Measurements from ENCODE around the gene BBX.
"Not testable (repeated sequence)": the region's sequence is repeated elsewhere in the genome, so short reads cannot be mapped to it uniquely, and the experiment has no call there.

BBX gene

DNA sequence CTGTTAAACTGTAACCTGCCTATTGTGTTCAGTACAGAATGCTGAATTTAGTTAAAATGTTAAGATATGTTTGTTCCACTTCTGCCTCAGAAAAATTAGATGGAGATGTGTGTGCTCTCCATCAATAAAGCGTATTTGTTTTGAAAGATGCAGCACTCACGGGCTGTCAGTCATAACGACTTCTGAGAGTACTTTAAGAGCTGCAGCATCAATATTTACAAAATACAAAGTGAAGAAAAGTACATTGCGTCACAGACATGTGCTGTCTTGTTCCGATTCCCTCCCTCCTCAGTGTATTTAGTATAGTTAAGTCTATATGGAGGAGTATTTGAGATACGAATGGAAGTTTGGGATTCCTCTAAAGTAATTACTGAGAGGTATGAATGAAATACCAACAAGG lies 166.6 kb downstream of the BBX start:
- DNase-seq, result no peak

DNA sequence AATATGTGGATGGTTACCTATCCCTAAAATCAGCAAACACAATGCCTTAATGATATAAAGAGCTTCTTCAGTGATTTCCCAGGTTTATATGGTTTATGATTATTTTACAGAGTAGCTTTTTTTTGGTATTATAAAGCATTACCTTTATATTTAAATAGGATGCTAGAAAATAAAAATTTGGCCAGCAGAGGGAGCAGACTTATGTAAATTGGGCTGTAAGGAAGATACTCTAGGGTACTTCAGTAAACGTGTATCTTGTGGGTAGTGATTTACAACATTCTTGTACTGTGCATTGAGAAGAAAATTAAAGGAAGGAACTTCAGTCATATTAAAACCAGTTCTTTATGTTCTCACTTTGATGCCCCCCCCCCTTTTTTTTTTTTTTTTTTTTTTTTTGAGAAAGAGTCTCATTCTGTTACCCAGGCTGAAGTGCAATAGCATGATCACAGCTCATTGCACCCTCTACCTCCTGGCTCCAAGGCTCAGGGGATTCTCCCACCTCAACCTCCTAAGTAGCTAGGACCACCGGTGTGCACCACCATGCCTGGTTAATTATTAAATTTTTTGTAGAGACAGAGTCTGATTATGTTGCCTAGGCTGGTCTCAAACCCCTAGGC lies 167.9 kb downstream of the BBX start:
- DNase-seq, result peak; percentile 27

- not testable (repeated sequence) for DNase-seq
These were observed 169.2 kb downstream of the BBX start for GRCh38 chr3:107691984-107692383.

DNA sequence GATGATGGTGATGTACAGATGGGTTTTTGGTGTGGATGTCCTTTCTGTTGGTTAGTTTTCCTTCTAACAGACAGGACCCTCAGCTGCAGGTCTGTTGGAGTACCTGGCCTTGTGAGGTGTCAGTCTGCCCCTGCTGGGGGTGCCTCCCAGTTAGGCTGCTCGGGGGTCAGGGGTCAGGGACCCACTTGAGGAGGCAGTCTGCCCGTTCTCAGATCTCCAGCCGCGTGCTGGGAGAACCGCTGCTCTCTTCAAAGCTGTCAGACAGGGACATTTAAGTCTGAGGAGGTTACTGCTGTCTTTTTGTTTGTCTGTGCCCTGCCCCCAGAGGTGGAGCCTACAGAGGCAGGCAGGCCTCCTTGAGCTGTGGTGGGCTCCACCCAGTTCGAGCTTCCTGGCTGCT lies 174.6 kb downstream of the BBX start:
- not testable (repeated sequence) for DNase-seq

GRCh38 chr3:107697855-107698254 lies 175.1 kb downstream of the BBX start:
- DNase-seq, result not testable (repeated sequence)

DNA sequence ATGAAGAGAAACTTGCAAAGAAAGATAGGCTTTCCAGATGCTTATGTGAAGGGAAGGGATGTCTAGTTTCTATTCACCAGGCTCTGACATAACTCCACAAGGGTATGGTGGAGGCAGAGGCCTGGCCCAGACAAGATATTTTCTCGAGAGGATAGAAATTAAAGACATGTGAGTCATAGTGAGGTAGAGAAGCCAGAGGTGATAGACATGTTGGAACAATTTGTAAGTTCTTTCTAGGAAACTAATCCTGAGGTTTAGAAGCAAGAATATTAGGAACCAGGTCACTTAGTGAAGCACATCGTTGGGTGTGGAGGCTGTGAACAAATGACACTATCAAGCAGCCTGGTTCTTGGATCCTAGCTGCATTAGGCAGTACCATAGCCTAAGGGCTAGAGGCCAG lies 176.9 kb downstream of the BBX start:
- DNase-seq, result no peak

- DNase-seq, result no peak
These were observed 178.5 kb downstream of the BBX start for GRCh38 chr3:107701299-107701698.

- DNase-seq, result no peak
These were observed 181.7 kb downstream of the BBX start for GRCh38 chr3:107704477-107704876.

DNA sequence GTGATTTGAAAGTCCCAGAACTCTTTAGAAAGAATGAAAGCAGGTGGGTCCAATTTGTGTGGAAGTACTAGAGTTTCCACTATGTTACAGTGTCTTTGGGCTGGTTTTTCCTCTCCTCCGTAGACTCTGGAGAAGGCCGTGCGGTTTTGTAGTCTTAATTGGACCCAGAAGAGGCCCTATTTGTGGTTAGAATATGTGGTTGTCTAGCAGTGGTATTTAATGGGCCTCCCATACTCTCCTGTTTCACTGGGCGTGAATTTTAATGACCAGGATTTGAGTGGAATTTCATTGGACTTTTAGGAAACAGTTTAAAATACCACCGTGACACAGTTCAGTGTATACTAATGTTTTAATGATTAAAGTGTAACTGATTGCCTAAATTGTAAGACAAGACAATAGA lies 182.3 kb downstream of the BBX start:
- DNase-seq, result no peak

- no peak for DNase-seq
These were observed 188.1 kb downstream of the BBX start for GRCh38 chr3:107710851-107711250.

GRCh38 chr3:107716734-107717133 lies 194.0 kb downstream of the BBX start:
- no peak for DNase-seq

- DNase-seq, result no peak
These were observed 195.8 kb downstream of the BBX start for GRCh38 chr3:107718547-107718946.

DNA sequence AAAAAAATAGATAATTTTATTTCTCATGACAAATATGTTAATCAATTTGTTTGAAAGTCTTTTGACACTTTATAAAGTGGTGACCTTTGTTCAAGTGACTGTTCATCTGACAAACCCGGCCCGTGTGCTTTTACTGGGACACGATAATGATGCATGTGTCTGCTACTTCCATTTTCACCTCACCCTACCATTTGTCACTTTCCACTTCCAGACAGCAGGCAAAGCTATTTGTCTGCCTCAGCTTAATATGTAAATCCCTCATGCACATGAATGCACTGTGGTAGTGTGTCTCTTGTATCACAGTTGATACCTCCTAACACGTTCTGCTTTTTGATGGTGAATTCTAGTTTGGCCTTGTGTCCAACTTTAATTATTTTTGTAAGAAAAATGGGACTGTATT lies 204.3 kb downstream of the BBX start:
- DNase-seq, result no peak

- no peak for DNase-seq
These were observed 206.9 kb downstream of the BBX start for GRCh38 chr3:107729686-107730085.

DNA sequence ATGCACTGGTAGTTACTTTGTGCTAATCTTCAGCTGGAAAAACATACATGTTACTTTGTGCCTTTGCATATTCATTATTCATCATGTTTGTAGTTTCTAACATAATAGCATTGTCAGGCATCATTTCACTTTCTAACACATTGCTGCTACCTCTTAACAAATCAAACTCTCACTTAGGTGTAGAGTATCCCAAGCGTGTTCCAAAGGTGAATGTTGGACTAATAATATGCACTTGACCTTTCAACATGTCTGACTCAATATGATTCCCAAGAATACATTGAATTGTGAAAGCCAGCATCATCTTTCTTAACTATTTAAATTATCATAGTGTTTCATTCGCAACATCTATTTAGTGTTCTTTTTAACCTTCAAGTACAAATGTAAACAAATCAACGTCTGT lies 211.6 kb downstream of the BBX start:
- DNase-seq, result no peak

DNA sequence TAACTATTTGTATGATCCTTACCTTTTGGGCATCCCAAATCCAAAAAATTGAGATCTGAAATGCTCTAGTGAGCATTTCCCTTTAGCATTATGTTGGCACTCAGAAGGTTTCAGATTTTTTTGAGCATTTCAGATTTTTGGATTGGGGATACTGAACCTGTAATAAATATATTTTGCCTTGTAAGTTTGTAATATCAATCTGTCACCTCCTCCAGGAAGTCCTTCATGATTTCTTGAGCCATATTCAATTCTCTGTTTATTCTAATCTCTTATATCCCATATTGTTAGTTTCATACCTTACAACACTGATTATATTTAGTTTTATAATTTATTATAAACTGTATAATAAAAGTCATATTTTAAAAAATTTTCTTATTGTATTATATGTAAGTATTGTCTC lies 215.2 kb downstream of the BBX start:
- DNase-seq, result no peak

DNA sequence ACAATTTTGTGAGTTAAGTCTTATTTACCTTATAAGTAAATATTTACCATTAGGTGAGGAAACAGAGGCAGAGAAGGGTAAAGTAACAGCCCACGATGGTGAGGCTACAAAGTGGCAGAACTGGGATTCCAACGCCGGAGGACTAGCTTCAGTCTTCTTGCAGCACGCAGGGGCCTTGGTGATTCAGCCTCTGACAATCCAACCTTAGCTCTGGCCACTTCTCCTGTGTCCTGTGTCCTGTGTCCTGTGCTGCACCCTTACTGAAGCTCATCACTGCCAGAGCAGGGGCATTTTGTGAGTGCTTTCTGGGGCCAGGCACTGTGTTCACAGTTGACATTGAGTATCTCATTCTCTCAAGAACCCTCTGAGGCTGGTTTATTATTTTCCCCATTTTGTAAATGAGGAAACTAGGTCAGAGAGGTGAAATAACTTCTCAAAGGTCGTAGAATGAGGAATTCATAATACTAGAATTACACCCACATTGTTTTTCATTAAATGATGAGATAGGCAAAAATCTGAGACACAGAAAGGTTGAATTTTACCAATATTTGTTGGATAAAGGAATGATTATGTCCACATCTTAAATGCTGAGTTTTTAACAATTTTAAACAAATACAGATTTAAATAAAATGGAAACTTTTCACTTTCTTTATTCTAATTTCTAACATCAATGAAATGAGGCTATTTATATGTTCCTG lies 215.9 kb downstream of the BBX start:
- DNase-seq, result no peak

- no peak for DNase-seq
These were observed 216.5 kb downstream of the BBX start for GRCh38 chr3:107739227-107739626.

GRCh38 chr3:107740992-107741896 lies 218.5 kb downstream of the BBX start:
- no peak for DNase-seq

DNA sequence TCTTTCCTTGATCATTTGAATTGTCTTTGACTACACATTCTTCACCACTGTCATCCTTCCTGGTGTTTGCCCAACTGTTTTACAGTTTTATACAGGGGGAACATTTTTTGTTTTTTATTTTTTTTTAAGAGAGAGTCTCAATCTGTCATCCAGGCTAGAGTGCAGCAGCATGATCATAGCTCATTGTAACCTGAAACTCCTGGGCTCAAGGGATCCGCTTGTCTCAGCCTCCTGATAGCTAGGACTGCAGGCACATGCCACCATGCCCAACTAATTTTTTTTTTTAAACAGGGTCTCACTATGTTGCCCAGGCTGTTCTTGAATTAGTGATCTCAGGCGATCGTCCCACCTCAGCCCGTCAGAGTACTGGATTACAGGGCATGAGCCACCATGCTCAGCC lies 222.6 kb downstream of the BBX start:
- DNase-seq, result no peak

- DNase-seq, result no peak
These were observed 229.6 kb downstream of the BBX start for GRCh38 chr3:107752202-107752990.

DNA sequence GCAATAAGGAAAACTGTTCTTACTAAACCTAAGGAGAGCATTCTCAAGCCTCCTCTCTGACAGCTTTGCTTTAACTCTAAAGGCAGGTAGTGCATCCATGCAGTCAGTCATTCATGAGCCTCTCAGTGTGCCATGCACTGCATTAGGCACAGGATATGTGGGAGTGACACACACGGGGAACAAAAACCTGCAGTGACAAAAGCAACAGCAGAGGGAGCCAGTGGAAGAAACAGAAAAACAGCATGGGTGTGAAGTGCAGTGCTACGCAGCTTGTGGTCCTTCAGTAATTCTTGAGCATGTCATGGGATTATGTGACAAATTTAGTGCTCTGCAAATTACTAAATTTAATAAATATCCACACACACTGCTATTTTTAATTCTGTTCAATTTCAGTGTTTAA lies 230.7 kb downstream of the BBX start:
- no peak for DNase-seq

DNA sequence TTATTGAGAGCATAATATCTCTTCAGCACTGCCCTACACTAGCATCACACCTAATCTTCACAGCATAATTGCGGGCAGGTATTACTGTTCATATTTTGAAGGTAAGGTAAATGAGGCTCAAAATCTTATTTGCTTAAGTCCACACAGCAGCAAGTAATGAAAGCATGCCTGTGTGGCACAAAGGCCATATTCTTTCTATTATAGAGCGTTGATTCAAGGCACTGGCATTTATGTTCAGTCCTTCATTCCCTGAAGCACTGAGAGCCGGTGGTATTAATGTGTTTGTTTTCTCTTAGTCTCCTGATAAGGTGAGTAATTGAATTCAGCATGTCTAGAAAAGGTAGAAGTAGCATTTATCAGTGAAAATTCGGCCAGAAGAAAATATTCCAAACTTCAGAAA lies 231.2 kb downstream of the BBX start:
- no peak for DNase-seq
